ENCODE measurements around the gene SF3A1. TPM values are rescaled to one million over a fixed set of nuclear protein-coding genes. Genes with fewer than 3 reads are reported as not detected.

SF3A1 gene
- total and polyA plus RNA-seq, 7 experiments from 2014 or later, result 83.2 to 341 (median 282) TPM

DNA sequence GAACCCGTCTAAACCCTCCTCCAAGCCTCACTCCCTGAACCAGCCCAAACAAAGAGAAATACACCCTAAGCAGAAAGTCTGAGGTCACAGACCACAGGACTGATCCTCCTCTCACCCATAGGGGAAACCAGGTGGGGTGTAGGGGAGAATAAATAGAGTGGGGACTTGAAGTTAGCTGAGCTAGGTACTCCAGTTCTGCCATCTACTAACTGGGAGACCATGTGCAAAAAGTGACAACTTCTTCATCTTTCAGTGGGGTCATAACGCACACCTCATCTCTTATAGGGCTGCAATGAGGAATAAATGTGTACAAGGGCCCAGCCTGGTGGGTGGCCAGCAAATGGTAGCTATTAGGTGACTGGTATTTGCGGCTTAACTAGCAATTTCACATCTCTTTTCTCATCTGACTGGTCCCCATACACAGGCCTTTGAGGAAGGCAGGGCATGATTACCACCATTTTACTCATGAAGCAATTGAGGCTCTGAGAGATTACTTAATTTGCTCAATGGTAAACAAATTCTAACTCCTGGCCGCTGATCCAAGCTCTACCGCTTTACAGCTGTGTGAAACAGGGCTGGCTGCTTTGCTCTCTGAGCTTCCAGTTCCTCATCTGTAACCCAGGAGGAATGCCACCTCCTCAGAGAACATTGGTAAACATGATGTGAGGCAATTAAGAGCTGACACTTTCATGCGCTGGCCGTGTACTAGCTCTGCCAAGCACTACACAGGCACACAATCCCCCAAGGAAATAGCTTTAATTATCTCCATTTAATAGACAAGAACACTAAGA lies 46.5 kb downstream of the SF3A1 start:
- ATAC-seq, result peak; percentile 56

DNA sequence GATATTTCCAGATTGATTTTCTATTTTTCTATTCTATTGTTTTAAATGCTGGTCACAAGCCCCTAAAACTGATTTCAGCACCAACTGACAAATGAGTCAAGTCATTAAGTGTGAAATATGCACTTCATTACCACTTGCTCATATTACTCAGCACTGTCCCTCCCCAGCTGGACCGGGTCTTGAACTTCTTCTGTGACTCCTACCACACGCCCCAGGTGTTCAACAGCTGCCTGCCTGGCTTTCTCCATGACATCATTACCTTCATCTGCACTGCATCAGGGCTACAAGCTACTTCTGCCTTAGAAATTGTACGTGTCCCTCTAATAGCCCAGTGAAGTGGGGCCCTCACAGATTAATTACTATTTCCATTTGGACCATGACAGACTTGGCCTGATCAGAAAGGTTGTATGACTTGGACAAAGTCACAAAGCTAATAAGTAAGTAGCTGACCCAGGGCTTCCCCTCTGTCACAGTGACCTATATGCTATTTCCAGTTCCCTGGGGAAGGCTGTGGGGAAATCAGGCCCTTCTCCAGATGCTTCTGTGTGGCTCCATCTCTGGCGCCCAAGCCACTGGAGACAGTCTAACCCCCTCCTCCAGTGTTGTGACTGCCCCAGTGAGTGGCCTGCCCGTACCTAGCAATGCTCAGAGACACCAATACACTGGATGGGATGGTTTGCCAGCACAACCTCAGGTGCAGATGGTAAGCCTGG lies 48.0 kb downstream of the SF3A1 start:
- peak overlapping the region; percentile 69 to 97 (median 80) for H3K4me3 Mint-ChIP-seq
- peaks cover 0 to 3% (median 0%) of the 10 kb centered on the region in 11 donors for H3K9me3 Mint-ChIP-seq
- Histone ChIP-seq H3K27ac (ENCODE audit: low read depth, low read length) (peak overlapping the region; percentile 75), H3K27me3 (ENCODE audit: control insufficient read depth in 2 of 2, insufficient read depth in 2 of 2, low read length in 2 of 2) (no peaks in the 10 kb centered on the region), H3K36me3 (ENCODE audit: control insufficient read depth in 2 of 3, insufficient read depth in 3 of 3, low read length in 3 of 3) (peaks cover 0 to 4% (median 0%) of the 10 kb centered on the region in 3 experiments), H3K4me1 (ENCODE audit: control insufficient read depth in 2 of 2, insufficient read depth in 2 of 2, low read length in 2 of 2) (peaks cover 93 to 97% of the 10 kb centered on the region in 2 donors), H3K4me3 (ENCODE audit: low read length) (peak overlapping the region; percentile 18), H3K9me3 (ENCODE audit: control insufficient read depth in 2 of 3, low read length in 3 of 3) (no peaks in the 10 kb centered on the region)
- peaks cover 1 to 33% (median 10%) of the 10 kb centered on the region in 5 donors for H3K36me3 Mint-ChIP-seq
- no peaks in the 10 kb centered on the region for H3K27me3 Mint-ChIP-seq
- ChIA-PET POLR2A (interaction anchor here (0.7 to 48.9 kb wide), 6 partner anchors 7 to 755 kb away, joined by 3 to 1265 read pairs (median 13); partner anchors contain the start of genes CASTOR1, CCDC157, SF3A1 and TBC1D10A), CTCF (interaction anchor here (1.5 to 12.2 kb wide), 3 partner anchors 18 to 82 kb away, joined by 3 to 74 read pairs (median 6); partner anchors contain the start of gene CASTOR1)
- DNase-seq (peak in 1 of 9 donors; percentile 59), ATAC-seq (no peak)
- peak overlapping the region; percentile 87 to 99 (median 97) for H3K27ac Mint-ChIP-seq
- intact Hi-C loops (cut with micrococcal nuclease), result loop anchor here (5.0 kb wide), 2 partner anchors 114 to 284 kb away; partner anchors contain the start of gene PES1 (in 1 of the 2)
- peaks cover 85 to 100% (median 92%) of the 10 kb centered on the region in 7 donors for H3K4me1 Mint-ChIP-seq

More for the DNA sequence above, 46.5 kb downstream of the SF3A1 start:
- peaks cover 86 to 100% (median 92%) of the 10 kb centered on the region in 7 donors for H3K4me1 Mint-ChIP-seq
- Histone ChIP-seq H3K36me3 (ENCODE audit: control insufficient read depth in 2 of 3, insufficient read depth in 3 of 3, low read length in 3 of 3) (no peaks in the 10 kb centered on the region), H3K4me3 (ENCODE audit: low read length) (peak overlapping the region; percentile 36), H3K4me1 (ENCODE audit: control insufficient read depth in 2 of 2, insufficient read depth in 2 of 2, low read length in 2 of 2) (peaks cover 93 to 97% of the 10 kb centered on the region in 2 donors), H3K27me3 (ENCODE audit: control insufficient read depth in 2 of 2, insufficient read depth in 2 of 2, low read length in 2 of 2) (no peaks in the 10 kb centered on the region), H3K9me3 (ENCODE audit: control insufficient read depth in 2 of 3, low read length in 3 of 3) (no peaks in the 10 kb centered on the region), H3K27ac (ENCODE audit: low read depth, low read length) (peak overlapping the region; percentile 75)
- intact Hi-C loops (cut with micrococcal nuclease), result loop anchor here (5.0 kb wide), 2 partner anchors 112 to 282 kb away; partner anchors contain the start of gene PES1 (in 1 of the 2)
- H3K27me3 Mint-ChIP-seq, result no peaks in the 10 kb centered on the region
- peaks cover 0 to 3% (median 0%) of the 10 kb centered on the region in 11 donors for H3K9me3 Mint-ChIP-seq
- peak in 7 of 9 donors; percentile 54 to 68 (median 58) for DNase-seq
- H3K36me3 Mint-ChIP-seq, result peaks cover 0 to 39% (median 8%) of the 10 kb centered on the region in 5 donors
- H3K4me3 Mint-ChIP-seq, result peak overlapping the region; percentile 48 to 87 (median 80)
- H3K27ac Mint-ChIP-seq, result peak overlapping the region; percentile 88 to 99 (median 97)
- ChIA-PET CTCF (interaction anchor here (0.6 to 12.2 kb wide), 10 partner anchors 9 to 968 kb away, joined by 3 to 74 read pairs (median 3); partner anchors contain the start of genes CASTOR1 and MORC2), POLR2A (interaction anchor here (0.5 to 48.9 kb wide), 5 partner anchors 9 to 345 kb away, joined by 3 to 1265 read pairs (median 18); partner anchors contain the start of genes CASTOR1, CCDC157, SF3A1 and TBC1D10A)

DNA sequence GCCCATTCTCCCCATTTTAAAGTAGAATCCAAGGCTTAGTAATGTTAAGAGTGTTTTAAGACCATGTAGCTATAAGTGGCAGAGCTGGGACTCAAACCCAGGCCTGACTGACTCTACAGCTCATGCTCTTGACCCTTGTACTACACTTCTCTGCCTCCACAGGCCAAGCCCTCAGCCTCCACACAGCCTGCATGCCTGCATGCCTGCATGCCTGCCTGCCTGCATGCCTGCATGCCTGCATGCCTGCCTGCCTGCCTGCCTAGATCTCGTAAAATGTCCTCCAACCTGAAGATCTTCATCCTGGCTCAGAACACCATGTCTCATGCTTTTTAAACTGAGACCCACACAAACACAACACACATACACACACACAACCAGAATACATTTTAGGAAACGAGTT lies 48.6 kb downstream of the SF3A1 start:
- peaks cover 7 to 39% (median 14%) of the 10 kb centered on the region in 5 donors for H3K36me3 Mint-ChIP-seq
- Histone ChIP-seq H3K36me3 (ENCODE audit: control insufficient read depth in 2 of 3, insufficient read depth in 3 of 3, low read length in 3 of 3) (peaks cover 0 to 6% (median 0%) of the 10 kb centered on the region in 3 experiments), H3K9me3 (ENCODE audit: control insufficient read depth in 2 of 3, low read length in 3 of 3) (no peaks in the 10 kb centered on the region), H3K4me3 (ENCODE audit: low read length) (peak overlapping the region; percentile 18), H3K27ac (ENCODE audit: low read depth, low read length) (peak overlapping the region; percentile 75), H3K27me3 (ENCODE audit: control insufficient read depth in 2 of 2, insufficient read depth in 2 of 2, low read length in 2 of 2) (no peaks in the 10 kb centered on the region), H3K4me1 (ENCODE audit: control insufficient read depth in 2 of 2, insufficient read depth in 2 of 2, low read length in 2 of 2) (peaks cover 95 to 98% of the 10 kb centered on the region in 2 donors)
- intact Hi-C loops (cut with micrococcal nuclease), result loop anchor here (5.0 kb wide), 2 partner anchors 114 to 284 kb away; partner anchors contain the start of gene PES1 (in 1 of the 2)
- H3K4me3 Mint-ChIP-seq, result peak overlapping the region; percentile 69 to 97 (median 80)
- H3K9me3 Mint-ChIP-seq, result peaks cover 0 to 3% (median 0%) of the 10 kb centered on the region in 11 donors
- peak overlapping the region; percentile 87 to 99 (median 97) for H3K27ac Mint-ChIP-seq
- ChIA-PET POLR2A (interaction anchor here (0.7 to 48.9 kb wide), 5 partner anchors 7 to 754 kb away, joined by 3 to 1265 read pairs (median 8); partner anchors contain the start of genes CASTOR1 and TBC1D10A), CTCF (interaction anchor here (1.5 to 12.2 kb wide), 3 partner anchors 18 to 82 kb away, joined by 3 to 74 read pairs (median 6); partner anchors contain the start of gene CASTOR1)
- H3K4me1 Mint-ChIP-seq, result peaks cover 88 to 100% (median 97%) of the 10 kb centered on the region in 7 donors
- ATAC-seq, result no peak
- DNase-seq, result no peak
- no peaks in the 10 kb centered on the region for H3K27me3 Mint-ChIP-seq

DNA sequence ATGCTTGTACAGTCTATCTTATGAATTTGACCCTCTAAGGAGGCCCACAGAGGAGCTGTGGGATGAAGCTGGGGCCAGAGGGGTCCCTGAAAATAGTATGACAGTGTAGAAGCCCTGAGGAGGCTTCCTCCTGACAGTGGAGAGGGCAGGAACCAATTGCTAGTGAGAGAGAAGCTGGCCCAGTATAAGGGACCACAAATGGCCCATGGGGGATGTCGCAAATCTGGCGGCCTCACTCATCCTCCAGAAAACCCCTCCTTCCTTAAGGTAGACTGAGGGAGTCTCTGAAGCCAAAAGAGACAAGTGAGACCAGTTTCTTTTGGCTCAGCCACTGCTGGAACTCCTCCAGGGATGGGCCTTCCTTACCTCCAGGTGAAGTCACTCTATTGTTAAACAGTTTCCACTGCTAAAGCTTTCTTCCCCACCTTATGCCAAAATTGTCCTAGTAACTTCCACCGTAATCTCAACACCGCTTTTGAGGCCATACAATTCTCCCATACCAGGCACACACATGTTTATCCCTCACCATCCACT lies 49.6 kb downstream of the SF3A1 start:
- H3K27me3 ChIP-seq (ENCODE audit: control insufficient read depth in 2 of 2, insufficient read depth in 2 of 2, low read length in 2 of 2), result no peaks in the 10 kb centered on the region
- no peak for ATAC-seq
- peaks cover 88 to 100% (median 97%) of the 10 kb centered on the region in 7 donors for H3K4me1 Mint-ChIP-seq
- H3K4me3 Mint-ChIP-seq, result peak overlapping the region; percentile 69 to 97 (median 84)
- DNase-seq, result no peak
- H3K36me3 Mint-ChIP-seq, result peaks cover 7 to 37% (median 17%) of the 10 kb centered on the region in 5 donors
- H3K27ac Mint-ChIP-seq, result peak overlapping the region; percentile 87 to 99 (median 97)
- H3K27ac ChIP-seq (ENCODE audit: low read depth, low read length), result peak overlapping the region; percentile 75
- intact Hi-C loops (cut with micrococcal nuclease), result loop anchor here (5.0 kb wide), 2 partner anchors 115 to 285 kb away; partner anchors contain the start of gene PES1 (in 1 of the 2)
- H3K9me3 Mint-ChIP-seq, result peaks cover 0 to 1% (median 0%) of the 10 kb centered on the region in 11 donors
- no peaks in the 10 kb centered on the region for H3K9me3 ChIP-seq (ENCODE audit: control insufficient read depth in 2 of 3, low read length in 3 of 3)
- peaks cover 95 to 98% of the 10 kb centered on the region in 2 donors for H3K4me1 ChIP-seq (ENCODE audit: control insufficient read depth in 2 of 2, insufficient read depth in 2 of 2, low read length in 2 of 2)
- peak overlapping the region; percentile 41 for H3K4me3 ChIP-seq (ENCODE audit: low read length)
- H3K27me3 Mint-ChIP-seq, result no peaks in the 10 kb centered on the region
- H3K36me3 ChIP-seq (ENCODE audit: control insufficient read depth in 2 of 3, insufficient read depth in 3 of 3, low read length in 3 of 3), result peaks cover 0 to 6% (median 0%) of the 10 kb centered on the region in 3 experiments
- CTCF ChIA-PET, result interaction anchor here (0.6 to 12.2 kb wide), 5 partner anchors 17 to 897 kb away, joined by 3 to 74 read pairs (median 3); partner anchors contain the start of gene CASTOR1
- POLR2A ChIA-PET, result interaction anchor here (0.5 to 48.9 kb wide), 8 partner anchors 6 to 633 kb away, joined by 3 to 1265 read pairs (median 6); partner anchors contain the start of genes ASCC2, CASTOR1, CCDC157 and SF3A1

DNA sequence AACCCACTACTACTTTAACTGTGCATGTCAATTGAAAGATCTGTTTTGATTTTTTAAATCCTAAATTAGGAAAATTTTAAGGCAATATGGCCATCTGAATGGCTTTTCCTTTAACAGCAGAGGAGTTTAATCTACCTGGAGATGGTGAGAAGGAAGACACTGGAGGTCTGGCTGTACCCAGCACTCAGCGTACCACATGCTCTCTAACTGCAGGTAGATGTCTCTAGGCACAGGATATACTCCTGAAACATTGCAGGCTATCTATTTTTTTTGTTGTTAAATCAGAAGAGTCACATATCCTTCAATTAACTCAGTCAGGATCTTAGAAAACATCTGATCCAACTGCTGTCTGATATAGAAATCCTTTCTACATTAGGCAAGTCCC lies 50.1 kb downstream of the SF3A1 start:
- Histone ChIP-seq H3K4me1 (ENCODE audit: control insufficient read depth in 2 of 2, insufficient read depth in 2 of 2, low read length in 2 of 2) (peaks cover 96 to 98% of the 10 kb centered on the region in 2 donors), H3K27me3 (ENCODE audit: control insufficient read depth in 2 of 2, insufficient read depth in 2 of 2, low read length in 2 of 2) (no peaks in the 10 kb centered on the region), H3K9me3 (ENCODE audit: control insufficient read depth in 2 of 3, low read length in 3 of 3) (no peaks in the 10 kb centered on the region), H3K4me3 (ENCODE audit: low read length) (peak overlapping the region; percentile 41), H3K36me3 (ENCODE audit: control insufficient read depth in 2 of 3, insufficient read depth in 3 of 3, low read length in 3 of 3) (peaks cover 0 to 9% (median 0%) of the 10 kb centered on the region in 3 experiments), H3K27ac (ENCODE audit: low read depth, low read length) (peak overlapping the region; percentile 75)
- intact Hi-C loops (cut with micrococcal nuclease), result loop anchor here (1.0 to 5.0 kb wide), 8 partner anchors 8 to 286 kb away; partner anchors contain the start of genes CASTOR1 (in 1 of the 2), OSM (in 1 of the 2), PES1 (in 1 of the 2) and SF3A1 (in 1 of the 2)
- H3K27me3 Mint-ChIP-seq, result no peaks in the 10 kb centered on the region
- ATAC-seq (peak; percentile 39), DNase-seq (peak in 1 of 9 donors; percentile 28)
- H3K9me3 Mint-ChIP-seq, result peaks cover 0 to 1% (median 0%) of the 10 kb centered on the region in 11 donors
- peaks cover 7 to 37% (median 17%) of the 10 kb centered on the region in 5 donors for H3K36me3 Mint-ChIP-seq
- ChIA-PET POLR2A (interaction anchor here (0.6 to 48.9 kb wide), 10 partner anchors 5 to 662 kb away, joined by 3 to 1265 read pairs (median 4); partner anchors contain the start of genes ASCC2, CASTOR1, CCDC157 and SF3A1), CTCF (interaction anchor here (1.0 to 12.2 kb wide), 4 partner anchors 16 to 50 kb away, joined by 3 to 74 read pairs (median 6); partner anchors contain the start of genes CASTOR1, CCDC157 and SF3A1)
- peak overlapping the region; percentile 87 to 99 (median 97) for H3K27ac Mint-ChIP-seq
- peaks cover 87 to 100% (median 97%) of the 10 kb centered on the region in 7 donors for H3K4me1 Mint-ChIP-seq
- H3K4me3 Mint-ChIP-seq, result peak overlapping the region; percentile 69 to 97 (median 84)
